ENCODE results near the gene COX5B.
"Not testable (repeated sequence)": the region's sequence is repeated elsewhere in the genome, so short reads cannot be mapped to it uniquely, and the experiment has no call there.

Gene COX5B

GRCh38 chr2:97675430-97676113, 29.7 kb downstream of the COX5B start:
- DNase-seq: no peak

DNA sequence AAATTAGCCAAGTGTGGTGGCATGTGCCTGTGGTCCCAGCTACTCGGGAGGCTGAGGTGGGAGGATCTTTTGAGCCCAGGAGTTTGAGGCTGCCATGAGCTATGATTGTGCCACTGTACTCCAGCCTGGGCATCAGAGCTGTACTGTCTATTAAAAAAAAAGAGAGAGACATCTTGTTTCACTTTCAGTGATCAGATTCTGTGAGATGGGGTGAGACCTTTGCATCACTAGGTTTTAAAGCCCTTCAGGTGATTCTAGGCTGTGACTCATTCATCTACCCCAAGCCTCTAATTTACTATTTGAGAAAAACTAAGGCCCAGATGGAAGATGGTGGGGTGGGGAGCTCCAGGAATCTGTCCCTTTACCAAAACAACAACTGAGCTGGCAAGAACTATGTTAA, 30.8 kb downstream of the COX5B start:
- no peak for DNase-seq

DNA sequence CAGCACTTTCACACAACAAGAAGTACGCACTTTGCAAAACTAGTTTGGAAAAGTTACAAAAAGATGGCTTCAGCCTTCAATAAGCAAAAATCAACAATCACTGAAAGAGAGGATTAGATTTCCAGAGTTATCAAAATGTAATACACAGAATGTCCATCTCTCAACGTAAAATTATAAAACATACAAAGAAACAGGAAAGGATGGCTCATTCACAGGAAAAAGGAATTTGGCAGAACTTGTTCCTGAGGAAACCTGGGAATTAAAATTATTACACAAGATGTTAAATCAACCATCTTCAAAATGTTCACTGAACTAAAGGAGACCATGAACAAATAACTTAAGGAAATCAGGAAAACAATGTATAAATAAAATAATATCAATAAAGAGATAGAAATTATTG, 31.6 kb downstream of the COX5B start:
- DNase-seq: no peak

DNA sequence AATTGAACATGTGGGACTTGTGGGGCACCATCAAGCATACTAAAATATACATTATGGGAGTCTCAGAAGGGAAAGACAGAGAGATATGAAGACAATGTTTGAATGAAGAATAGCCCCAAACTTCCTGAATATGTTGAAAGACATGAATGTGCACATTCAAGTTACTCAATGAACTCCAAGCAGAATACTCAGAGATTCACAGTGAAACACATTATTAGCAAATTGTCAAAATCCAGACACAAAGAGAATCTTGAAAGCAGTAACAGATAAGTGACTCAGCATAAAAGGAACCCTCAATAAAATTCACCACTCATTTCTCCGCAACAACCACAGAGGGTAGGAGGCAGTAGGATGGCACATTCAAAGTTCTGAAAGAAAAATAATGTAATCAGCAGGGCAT, 32.4 kb downstream of the COX5B start:
- no peak for DNase-seq

GRCh38 chr2:97687235-97687634, 41.4 kb downstream of the COX5B start:
- DNase-seq: not testable (repeated sequence)

- DNase-seq: no peak
Observed at GRCh38 chr2:97688062-97688827, 42.4 kb downstream of the COX5B start.

GRCh38 chr2:97691166-97691565, 45.3 kb downstream of the COX5B start:
- no peak for DNase-seq

DNA sequence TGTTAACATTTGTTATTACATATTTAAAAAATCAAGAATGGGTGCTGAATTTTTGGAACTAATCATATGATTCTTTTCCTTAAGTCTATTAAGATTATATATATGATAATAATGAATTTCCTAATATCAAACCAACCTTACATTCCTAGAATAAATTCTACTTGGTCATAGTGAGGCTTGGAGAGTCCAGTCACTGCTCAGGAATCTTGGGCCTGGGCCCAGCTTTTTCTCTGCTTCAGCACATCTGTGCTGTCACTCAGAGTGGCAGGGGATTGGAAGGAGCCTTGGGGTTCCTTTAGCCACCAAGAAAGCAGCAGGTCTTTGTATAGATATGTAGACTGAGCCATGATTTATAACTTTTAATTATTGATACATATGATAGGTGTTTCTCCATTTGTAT, 47.6 kb downstream of the COX5B start:
- DNase-seq: no peak

DNA sequence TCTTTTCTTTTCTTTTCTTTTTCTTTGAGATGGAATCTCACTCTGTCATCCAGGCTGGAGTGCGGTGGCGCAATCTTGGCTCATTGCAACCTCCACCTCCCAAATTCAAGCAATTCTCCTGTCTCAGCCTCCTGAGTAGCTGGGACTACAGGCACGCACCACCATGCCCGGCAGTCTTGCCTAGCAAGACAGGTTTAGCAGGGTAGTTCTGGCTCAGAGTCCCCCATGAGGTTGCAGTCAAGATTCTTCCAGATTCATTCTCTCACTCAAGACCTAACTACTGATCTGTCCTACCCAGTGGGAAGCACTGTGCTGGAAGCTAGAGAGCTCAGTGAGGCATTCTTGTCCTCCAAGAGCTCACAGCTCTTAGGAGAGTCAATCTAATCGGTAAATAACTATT, 49.9 kb downstream of the COX5B start:
- no peak for DNase-seq

- peak; percentile 45 for DNase-seq
Observed at GRCh38 chr2:97697252-97698235, 51.7 kb downstream of the COX5B start.
